G401 (cell line): ENCODE measurements around the gene IL31. TPM values are rescaled to one million over a fixed set of nuclear protein-coding genes. Genes with fewer than 3 reads are reported as not detected.
"Not testable (repeated sequence)": the region's sequence is repeated elsewhere in the genome, so short reads cannot be mapped to it uniquely, and the experiment has no call there.

Experiments
- DNase-seq: peaks from one replicate; pipeline ENCODE4 v3.0.0-alpha.2; 2015; ENCODE audit warnings: low spot score
- in situ Hi-C: cut with HindIII; loops from 2 replicates; pipeline ENCODE4 v1.10.0; 2016; ENCODE audit warnings: low sequenced_read_pairs, mixed read lengths
- total RNA-seq: library from RNA; depleted of rRNA; stranded (reverse); fragments of >200 nt; shearing (Covaris generic); gene quantifications from 2 replicates; pipeline ENCODE4 v1.2.3, GENCODE V29; 2014; rRNA removed

The IL31 gene
- total RNA-seq: not detected in 2 replicates

- DNase-seq: no peak
- in situ Hi-C loops: no loop called here
Measured at GRCh38 chr12:122174155-122174845, at the start of gene IL31. TSS of gene IL31 (minus strand) at chr12:122174221. CDS start at chr12:122174172, 49 bp downstream.

- in situ Hi-C loops: no loop called here
- no peak for DNase-seq
Measured at GRCh38 chr12:122216445-122216844, 42.4 kb upstream of the IL31 start.

- no peak for DNase-seq
- in situ Hi-C loops: no loop called here
Measured at GRCh38 chr12:122215771-122216170, 41.8 kb upstream of the IL31 start.

GRCh38 chr12:122208073-122208820, 34.2 kb upstream of the IL31 start:
- peak; percentile 64 for DNase-seq
- in situ Hi-C loops: no loop called here

- in situ Hi-C loops: no loop called here
- peak; percentile 40 for DNase-seq
Measured at GRCh38 chr12:122207391-122207790, 33.4 kb upstream of the IL31 start.

GRCh38 chr12:122206976-122207375, 33.0 kb upstream of the IL31 start:
- in situ Hi-C loops: no loop called here
- no peak for DNase-seq

- DNase-seq: peak; percentile 27
- in situ Hi-C loops: no loop called here
Measured at GRCh38 chr12:122206111-122206881, 32.3 kb upstream of the IL31 start.

GRCh38 chr12:122205053-122205925, 31.3 kb upstream of the IL31 start:
- in situ Hi-C loops: no loop called here
- peak; percentile 62 for DNase-seq

GRCh38 chr12:122204167-122205052, 30.4 kb upstream of the IL31 start:
- DNase-seq: peak; percentile 19
- in situ Hi-C loops: no loop called here

- DNase-seq: peak; percentile 80
- in situ Hi-C loops: no loop called here
Measured at GRCh38 chr12:122203301-122204166, 29.5 kb upstream of the IL31 start, which contains the start of gene B3GNT4. TSS of gene B3GNT4 (plus strand) at chr12:122203709. CDS start at chr12:122204619, 910 bp downstream.

- DNase-seq, in situ Hi-C loops: not testable (repeated sequence)
Measured at GRCh38 chr12:122202811-122203210, 28.8 kb upstream of the IL31 start.

GRCh38 chr12:122202017-122202416, 28.0 kb upstream of the IL31 start:
- in situ Hi-C loops: no loop called here
- DNase-seq: no peak

- in situ Hi-C loops: no loop called here
Measured at GRCh38 chr12:122201381-122201780, 27.4 kb upstream of the IL31 start.

GRCh38 chr12:122200541-122201175, 26.6 kb upstream of the IL31 start:
- no peak for DNase-seq
- in situ Hi-C loops: no loop called here

More at GRCh38 chr12:122201381-122201780, 27.4 kb upstream of the IL31 start:
- DNase-seq: no peak

GRCh38 chr12:122199484-122200355, 25.7 kb upstream of the IL31 start:
- in situ Hi-C loops: no loop called here
- no peak for DNase-seq

GRCh38 chr12:122197612-122197966, 23.6 kb upstream of the IL31 start:
- DNase-seq: no peak
- in situ Hi-C loops: no loop called here
